HG03354 (cell line): ENCODE data around the gene LRP8.

Source experiments
- ATAC-seq: cut with Tn5 transposase; IDR thresholded peaks from one replicate; pipeline ENCODE4 v1.9.1; 2021; ENCODE audit warnings: mild to moderate bottlenecking; ENCODE audit not compliant: unreplicated experiment, poor library complexity, severe bottlenecking

Gene LRP8

GRCh38 chr1:53198241-53198651, 129.6 kb downstream of the LRP8 start:
- no peak for ATAC-seq

GRCh38 chr1:53197291-53198200, 130.3 kb downstream of the LRP8 start:
- no peak for ATAC-seq

- ATAC-seq, result peak; percentile 100
Observed at GRCh38 chr1:53196485-53197290, 131.2 kb downstream of the LRP8 start, which contains the start of gene CPT2. TSS of gene CPT2 (plus strand) at chr1:53196824. CDS start at chr1:53196944, 120 bp downstream.

- ATAC-seq, result peak; percentile 19
Observed at GRCh38 chr1:53196017-53196484, 131.8 kb downstream of the LRP8 start.

- no peak for ATAC-seq
Observed at GRCh38 chr1:53195246-53196016, 132.4 kb downstream of the LRP8 start.
